HUES48 (cell line): ENCODE results near the gene FBXL7.
A peak's percentile ranks its signal among the peaks of the same experiment; 100 is the strongest.

Experiments
- H3K27ac ChIP-seq: one replicate; pipeline ENCODE4 v1.7.0; 2013; ENCODE audit warnings: low read depth, low read length, inconsistent platforms
- H3K27me3 ChIP-seq: 2 replicates; pipeline ENCODE4 v1.6.1; 2013; ENCODE audit warnings: mild to moderate bottlenecking, low read length; ENCODE audit not compliant: control insufficient read depth, insufficient read depth
- H3K36me3 ChIP-seq: 2 replicates; pipeline ENCODE4 v1.6.1; 2013; ENCODE audit warnings: low read length; ENCODE audit not compliant: control insufficient read depth, insufficient read depth
- H3K4me1 ChIP-seq: 2 replicates; pipeline ENCODE4 v1.6.1; 2013; ENCODE audit warnings: mild to moderate bottlenecking, low read length; ENCODE audit not compliant: control insufficient read depth, insufficient read depth
- H3K4me3 ChIP-seq: 2 replicates; pipeline ENCODE4 v1.5.1; 2013; ENCODE audit warnings: mild to moderate bottlenecking, low read depth, low read length
- H3K9ac ChIP-seq: 2 replicates; pipeline ENCODE4 v1.6.1; 2013; ENCODE audit warnings: mild to moderate bottlenecking, low read depth, low read length, moderate library complexity
- H3K9me3 ChIP-seq: 2 replicates; pipeline ENCODE4 v1.6.1; 2013; ENCODE audit warnings: low read length; ENCODE audit not compliant: control insufficient read depth, insufficient read depth

The FBXL7 gene

GRCh38 chr5:15539951-15540350 lies 40.0 kb downstream of the FBXL7 start:
- no peak overlapping the region for H3K9ac ChIP-seq
- no peak overlapping the region for H3K4me3 ChIP-seq
- peaks cover 8% of the 10 kb centered on the region; the same call in 1 of the 2 replicates for H3K9me3 ChIP-seq
- no peaks in the 10 kb centered on the region for H3K36me3 ChIP-seq
- no peaks in the 10 kb centered on the region for H3K27me3 ChIP-seq
- H3K27ac ChIP-seq, result no peak overlapping the region
- peaks cover 47% of the 10 kb centered on the region for H3K4me1 ChIP-seq

GRCh38 chr5:15544039-15544438 lies 44.1 kb downstream of the FBXL7 start:
- H3K4me1 ChIP-seq, result peaks cover 40% of the 10 kb centered on the region
- H3K9me3 ChIP-seq, result no peaks in the 10 kb centered on the region
- no peaks in the 10 kb centered on the region for H3K36me3 ChIP-seq
- no peak overlapping the region for H3K9ac ChIP-seq
- H3K27me3 ChIP-seq, result no peaks in the 10 kb centered on the region
- H3K27ac ChIP-seq, result no peak overlapping the region
- H3K4me3 ChIP-seq, result no peak overlapping the region

GRCh38 chr5:15545082-15545481 lies 45.1 kb downstream of the FBXL7 start:
- H3K36me3 ChIP-seq, result no peaks in the 10 kb centered on the region
- H3K27me3 ChIP-seq, result no peaks in the 10 kb centered on the region
- no peaks in the 10 kb centered on the region for H3K9me3 ChIP-seq
- H3K4me1 ChIP-seq, result peaks cover 39% of the 10 kb centered on the region
- H3K9ac ChIP-seq, result no peak overlapping the region
- H3K4me3 ChIP-seq, result no peak overlapping the region
- H3K27ac ChIP-seq, result no peak overlapping the region

DNA sequence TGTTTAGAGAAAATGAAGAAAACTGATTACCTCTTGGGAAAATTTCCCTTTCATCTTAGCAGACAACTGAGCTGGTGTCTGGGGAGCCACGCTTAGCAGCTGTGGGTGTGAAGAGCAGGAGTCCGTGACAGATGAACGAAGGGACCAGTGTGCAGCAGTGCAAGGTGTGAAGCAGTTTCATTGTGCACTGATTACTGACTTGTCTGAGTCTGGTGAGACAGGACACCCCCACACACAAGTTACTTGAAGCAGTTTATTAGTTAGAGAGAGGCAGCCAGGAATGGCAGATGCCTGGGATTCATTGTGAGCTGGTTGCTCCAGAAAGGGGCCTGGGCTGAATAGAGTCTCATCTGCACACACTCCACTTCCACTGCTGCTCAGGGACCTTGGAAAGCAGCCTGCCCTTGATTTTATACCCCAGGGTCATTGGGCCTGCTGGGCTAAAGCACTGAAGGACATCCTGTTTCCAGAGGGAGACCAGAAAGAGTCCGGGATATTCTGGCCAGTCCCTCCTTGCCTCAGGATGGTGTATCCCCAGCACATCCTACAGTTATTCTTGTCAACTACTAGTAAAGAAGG lies 47.4 kb downstream of the FBXL7 start:
- H3K36me3 ChIP-seq, result no peaks in the 10 kb centered on the region
- no peak overlapping the region for H3K9ac ChIP-seq
- peaks cover 47% of the 10 kb centered on the region for H3K4me1 ChIP-seq
- H3K27me3 ChIP-seq, result no peaks in the 10 kb centered on the region
- peaks cover 8% of the 10 kb centered on the region; the same call in 1 of the 2 replicates for H3K9me3 ChIP-seq
- no peak overlapping the region for H3K27ac ChIP-seq
- no peak overlapping the region for H3K4me3 ChIP-seq

GRCh38 chr5:15549961-15550360 lies 50.0 kb downstream of the FBXL7 start:
- peaks cover 11% of the 10 kb centered on the region; the same call in 1 of the 2 replicates for H3K9me3 ChIP-seq
- peaks cover 46% of the 10 kb centered on the region for H3K4me1 ChIP-seq
- H3K9ac ChIP-seq, result no peak overlapping the region
- no peaks in the 10 kb centered on the region for H3K36me3 ChIP-seq
- H3K27me3 ChIP-seq, result no peaks in the 10 kb centered on the region
- H3K27ac ChIP-seq, result no peak overlapping the region
- H3K4me3 ChIP-seq, result no peak overlapping the region

GRCh38 chr5:15550502-15551112 lies 50.6 kb downstream of the FBXL7 start:
- Histone ChIP-seq H3K27me3 (no peaks in the 10 kb centered on the region), H3K4me3 (no peak overlapping the region), H3K9ac (no peak overlapping the region), H3K36me3 (no peaks in the 10 kb centered on the region), H3K27ac (no peak overlapping the region), H3K4me1 (peaks cover 50% of the 10 kb centered on the region), H3K9me3 (peaks cover 11% of the 10 kb centered on the region; the same call in 1 of the 2 replicates)

- H3K4me1 ChIP-seq, result peaks cover 50% of the 10 kb centered on the region
- peaks cover 11% of the 10 kb centered on the region; the same call in 1 of the 2 replicates for H3K9me3 ChIP-seq
- H3K27me3 ChIP-seq, result no peaks in the 10 kb centered on the region
- H3K27ac ChIP-seq, result no peak overlapping the region
- H3K36me3 ChIP-seq, result no peaks in the 10 kb centered on the region
- no peak overlapping the region for H3K9ac ChIP-seq
- H3K4me3 ChIP-seq, result no peak overlapping the region
These were observed 51.1 kb downstream of the FBXL7 start for GRCh38 chr5:15551113-15551504.

GRCh38 chr5:15554542-15554941 lies 54.6 kb downstream of the FBXL7 start:
- Histone ChIP-seq H3K9me3 (peaks cover 11% of the 10 kb centered on the region; the same call in 1 of the 2 replicates), H3K27ac (peak overlapping the region; percentile 75), H3K36me3 (no peaks in the 10 kb centered on the region), H3K4me3 (0 out of 2 replicates have a peak overlapping the region, but pooled peaks have one; percentile 15), H3K4me1 (peaks cover 42% of the 10 kb centered on the region), H3K27me3 (no peaks in the 10 kb centered on the region), H3K9ac (peak overlapping the region; percentile 55)

DNA sequence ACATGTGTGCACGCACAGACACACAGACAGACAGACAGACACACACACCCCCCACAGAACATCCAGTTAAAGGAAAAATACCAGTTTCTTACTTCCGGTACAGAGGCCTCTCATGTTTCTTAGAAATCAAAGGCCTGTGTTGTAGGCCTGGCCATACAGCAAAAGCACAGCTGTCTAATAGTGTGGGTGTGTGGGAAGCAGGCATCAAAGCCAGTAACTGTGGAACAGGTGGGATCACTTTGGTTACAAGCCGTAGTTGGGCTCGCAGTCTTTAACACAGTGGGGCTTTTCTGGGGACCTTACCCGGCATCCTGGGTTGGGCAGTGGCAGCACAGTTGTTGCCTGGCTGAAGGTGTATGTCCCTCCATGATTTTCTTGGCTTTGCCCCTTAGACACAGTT lies 55.2 kb downstream of the FBXL7 start:
- 0 out of 2 replicates have a peak overlapping the region, but pooled peaks have one; percentile 3 for H3K9ac ChIP-seq

GRCh38 chr5:15558240-15558639 lies 58.3 kb downstream of the FBXL7 start:
- Histone ChIP-seq H3K4me3 (no peak overlapping the region), H3K4me1 (peaks cover 29% of the 10 kb centered on the region), H3K9ac (no peak overlapping the region), H3K36me3 (no peaks in the 10 kb centered on the region), H3K27me3 (no peaks in the 10 kb centered on the region), H3K9me3 (no peaks in the 10 kb centered on the region; the same call in 1 of the 2 replicates), H3K27ac (no peak overlapping the region)

More for the DNA sequence above, 55.2 kb downstream of the FBXL7 start:
- Histone ChIP-seq H3K4me3 (no peak overlapping the region), H3K9me3 (peaks cover 11% of the 10 kb centered on the region; the same call in 1 of the 2 replicates), H3K27ac (no peak overlapping the region), H3K27me3 (no peaks in the 10 kb centered on the region), H3K4me1 (peaks cover 35% of the 10 kb centered on the region), H3K36me3 (no peaks in the 10 kb centered on the region)

DNA sequence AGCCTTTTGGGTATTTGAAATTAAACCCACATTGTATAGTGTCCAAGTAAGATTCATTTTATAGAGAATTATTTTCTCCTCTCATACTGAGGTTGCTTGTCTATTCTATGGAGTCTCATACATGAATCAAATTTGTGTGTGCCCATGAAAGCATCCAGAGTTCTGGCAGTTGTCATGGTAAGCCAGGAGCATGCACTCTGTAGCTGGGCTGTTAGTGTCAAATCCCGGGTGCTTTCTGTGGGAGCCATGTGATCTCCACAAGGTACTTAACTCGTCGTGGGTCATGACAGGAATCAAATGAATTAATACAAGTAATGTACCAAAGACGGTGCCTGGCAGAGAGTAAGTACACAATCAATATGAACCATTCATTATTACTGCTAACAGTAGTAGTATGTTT lies 58.7 kb downstream of the FBXL7 start:
- Histone ChIP-seq H3K9me3 (no peaks in the 10 kb centered on the region), H3K9ac (no peak overlapping the region), H3K27ac (no peak overlapping the region), H3K27me3 (no peaks in the 10 kb centered on the region), H3K4me3 (no peak overlapping the region), H3K4me1 (peaks cover 24% of the 10 kb centered on the region), H3K36me3 (no peaks in the 10 kb centered on the region)
